ENCODE results near the gene MCRIP2. TPM values are rescaled to one million over a fixed set of nuclear protein-coding genes. Genes with fewer than 3 reads are reported as not detected.

MCRIP2 gene
- total and polyA plus RNA-seq, 2 of the 8 experiments (the other 6 are each of a cell fraction or from before 2014, with no cell fraction given): 45.4 to 75.5 TPM

DNA sequence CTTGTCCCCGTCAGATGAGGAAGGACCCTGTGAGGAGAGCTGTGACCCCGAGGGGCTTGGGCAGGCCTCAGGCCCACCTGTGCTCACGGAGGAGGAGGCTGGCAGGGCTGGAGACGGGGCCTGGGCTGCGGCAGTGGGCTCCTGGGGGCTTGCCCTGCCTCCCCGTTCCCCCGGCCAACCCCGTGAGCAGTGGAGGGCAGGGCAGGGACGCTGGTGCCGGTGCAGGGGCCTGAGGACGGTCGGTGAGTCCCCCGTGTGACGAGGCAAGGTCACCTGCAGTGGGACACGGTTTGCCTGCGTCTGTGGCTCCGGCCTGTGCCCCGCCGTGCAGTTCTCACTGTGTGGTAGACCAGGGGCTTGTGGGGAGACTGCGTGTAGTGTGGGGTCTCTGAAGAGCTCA lies 18.0 kb downstream of the MCRIP2 start:
- TF ChIP-seq KDM4A (IDR thresholded peaks at IDR 0.05; ENCODE audit: low read depth, low read length, severe bottlenecking): no peak
- no peak for TF ChIP-seq CHD2 (IDR thresholded peaks at IDR 0.05; ENCODE audit: low read length)
- no peak for TF ChIP-seq JUN (IDR thresholded peaks at IDR 0.05; ENCODE audit: low read depth, low read length)
- no peak for TF ChIP-seq SP4 (IDR thresholded peaks at IDR 0.05; ENCODE audit: low read length)
- no peak for TF ChIP-seq TBP (IDR thresholded peaks at IDR 0.05; ENCODE audit: low read depth, low read length)
- Histone ChIP-seq H4K5ac (ENCODE audit: insufficient read length, low read depth, low read length) (no peak overlapping the region), H3K56ac (replicated peaks; ENCODE audit: insufficient read length, low read depth, low read length) (no peak overlapping the region), H2BK5ac (ENCODE audit: low read depth, low read length) (no peak overlapping the region), H2AFZ (ENCODE audit: low read length) (no peak overlapping the region), H3K36me3 (ENCODE audit: control insufficient read depth in 2 of 4, insufficient read depth in 4 of 4, low read length in 3 of 4) (peaks cover 0 to 34% (median 1%) of the 10 kb centered on the region in 4 experiments; a peak in 3 of 8 replicates), H2BK15ac (ENCODE audit: low read length) (no peak overlapping the region), H4K8ac (ENCODE audit: extremely low read depth, insufficient read depth, low read length) (peak overlapping the region; percentile 25; the same call in 1 of the 2 replicates), H3K27ac (ENCODE audit: low read depth, low read length) (no peak overlapping the region), H4K91ac (replicated peaks; ENCODE audit: insufficient read length, low read length) (no peak overlapping the region), H3K9me3 (ENCODE audit: insufficient read depth in 2 of 2, low read depth in 1 of 2, low read length in 1 of 2) (no peaks in the 10 kb centered on the region), H2BK20ac (ENCODE audit: low read length) (no peak overlapping the region), H3K18ac (ENCODE audit: extremely low read depth, low read length) (no peak overlapping the region), H4K20me1 (replicated peaks in 1 of 2; ENCODE audit: control insufficient read depth in 1 of 2, insufficient read depth in 2 of 2, low read length in 2 of 2) (no peaks in the 10 kb centered on the region), H2BK12ac (ENCODE audit: low read depth, low read length) (no peak overlapping the region), H3K79me1 (ENCODE audit: low read depth, low read length) (no peaks in the 10 kb centered on the region), H3K23ac (ENCODE audit: insufficient read length) (no peak overlapping the region), H3K23me2 (ENCODE audit: low read depth, low read length) (no peaks in the 10 kb centered on the region), H3K4me1 (replicated peaks in 1 of 4; ENCODE audit: control insufficient read depth in 3 of 4, insufficient read depth in 4 of 4, low read length in 3 of 4) (peaks cover 0 to 8% (median 1%) of the 10 kb centered on the region in 4 experiments; a peak in 4 of 7 replicates), H3K4me3 (ENCODE audit: extremely low read depth in 1 of 4, insufficient read depth in 2 of 4, low read depth in 3 of 4, low read length in 4 of 4) (no peak overlapping the region), H3K27me3 (replicated peaks in 1 of 4; ENCODE audit: control insufficient read depth in 3 of 4, extremely low read depth in 1 of 4, insufficient read depth in 3 of 4, low read length in 3 of 4) (no peaks in the 10 kb centered on the region), H2BK120ac (replicated peaks; ENCODE audit: low read depth, low read length) (no peak overlapping the region), H3K4ac (replicated peaks; ENCODE audit: insufficient read length, low read depth, low read length) (no peak overlapping the region), H3K79me2 (ENCODE audit: control insufficient read depth in 1 of 2, insufficient read depth in 2 of 2, low read length in 2 of 2) (no peaks in the 10 kb centered on the region), H3K14ac (ENCODE audit: insufficient read length) (no peak overlapping the region), H2AK5ac (ENCODE audit: low read depth, low read length) (no peak overlapping the region), H3K4me2 (ENCODE audit: insufficient read depth in 1 of 2, low read depth in 2 of 2, low read length in 2 of 2) (no peak overlapping the region), H3K9ac (replicated peaks in 1 of 4; ENCODE audit: extremely low read depth in 1 of 4, low read depth in 3 of 4, low read length in 3 of 4) (no peak overlapping the region)
- FAIRE-seq: no peak
- WGBS, 2 experiments (ENCODE audit: extremely low coverage in 1 of 2, insufficient coverage in 1 of 2, insufficient read length in 1 of 2, insufficient replicate concordance in 2 of 2, low coverage in 1 of 2, low lambda C conversion rate in 2 of 2, missing lambda C conversion rate in 1 of 2): 89% methylated on average over 17 of the region's 20 CpGs; no CpG with 5 or more reads in 1 of the 2 experiments
- ChIA-PET POLR2A (ENCODE audit: partially characterized antibody) (interaction anchor here (0.7 to 17.4 kb wide), 7 partner anchors 9 to 72 kb away, joined by 3 to 214 read pairs (median 6); partner anchors contain the start of genes JMJD8, RHBDL1, STUB1 and WDR90), CTCF (ENCODE audit: partially characterized antibody) (interaction anchor here (0.6 to 11.3 kb wide), 14 partner anchors 9 to 268 kb away, joined by 3 to 104 read pairs (median 5); partner anchors contain the start of genes METTL26, RHBDL1 and WDR90)
- no peak for DNase-seq (ENCODE audit: low read depth in 1 of 2, low spot score in 2 of 2)

All from H1 (cell line).